ENCODE data around the gene ATOX1.
A peak's percentile ranks its signal among the peaks of the same experiment; 100 is the strongest.

Gene ATOX1

DNA sequence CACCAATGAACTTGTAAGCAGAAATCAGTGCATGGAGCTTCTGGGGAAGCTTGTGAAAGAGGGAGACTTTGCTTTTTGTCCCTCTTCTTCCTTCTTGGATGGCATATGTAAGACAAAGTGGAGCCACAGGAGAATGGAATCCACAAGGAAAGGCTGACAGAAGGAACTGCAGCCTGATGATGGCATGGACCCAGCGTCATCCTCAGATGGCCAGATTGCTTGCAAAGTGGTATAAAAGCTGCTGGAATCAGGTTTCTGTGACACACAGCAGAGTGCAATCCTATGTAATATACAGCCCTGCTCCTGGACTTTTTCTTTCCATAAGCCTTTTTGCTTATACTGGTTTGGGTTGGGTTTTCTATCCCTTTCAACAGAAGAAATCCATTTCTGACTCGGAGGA is 40.3 kb downstream of the ATOX1 start:
- H3K4me3 ChIP-seq (ENCODE audit: extremely low read depth, insufficient read depth, low read length, poor library complexity, severe bottlenecking), result no peak overlapping the region
- H3K9me3 ChIP-seq (ENCODE audit: control insufficient read depth, low read length), result no peaks in the 10 kb centered on the region
- no peaks in the 10 kb centered on the region for H3K36me3 ChIP-seq (ENCODE audit: control insufficient read depth, insufficient read depth, low read length)
- WGBS, 2 experiments (ENCODE audit: insufficient coverage in 2 of 2), result 79 to 100% methylated on average over 1 to 2 of the region's 2 CpGs
- peaks cover 6% of the 10 kb centered on the region for H3K4me1 ChIP-seq (ENCODE audit: control insufficient read depth, insufficient read depth, low read length, poor library complexity, severe bottlenecking)
- no peak overlapping the region for H3K27ac ChIP-seq (ENCODE audit: low read depth, low read length, severe bottlenecking)

- H3K9me3 ChIP-seq (ENCODE audit: control insufficient read depth, low read length), result no peaks in the 10 kb centered on the region
- no peak overlapping the region for H3K27ac ChIP-seq (ENCODE audit: low read depth, low read length, severe bottlenecking)
- peaks cover 6% of the 10 kb centered on the region for H3K4me1 ChIP-seq (ENCODE audit: control insufficient read depth, insufficient read depth, low read length, poor library complexity, severe bottlenecking)
- 45 to 67% methylated on average over 2 to 3 of the region's 3 CpGs for WGBS, 2 experiments (ENCODE audit: insufficient coverage in 2 of 2)
- no peaks in the 10 kb centered on the region for H3K36me3 ChIP-seq (ENCODE audit: control insufficient read depth, insufficient read depth, low read length)
- H3K4me3 ChIP-seq (ENCODE audit: extremely low read depth, insufficient read depth, low read length, poor library complexity, severe bottlenecking), result no peak overlapping the region
Measured at GRCh38 chr5:151717416-151717815, 41.0 kb downstream of the ATOX1 start.

GRCh38 chr5:151709109-151709735 is 49.2 kb downstream of the ATOX1 start:
- no peak overlapping the region for H3K27ac ChIP-seq (ENCODE audit: low read depth, low read length, severe bottlenecking)

GRCh38 chr5:151708126-151708525 is 50.3 kb downstream of the ATOX1 start:
- Histone ChIP-seq H3K36me3 (ENCODE audit: control insufficient read depth, insufficient read depth, low read length) (no peaks in the 10 kb centered on the region), H3K27ac (ENCODE audit: low read depth, low read length, severe bottlenecking) (no peak overlapping the region), H3K4me3 (ENCODE audit: extremely low read depth, insufficient read depth, low read length, poor library complexity, severe bottlenecking) (no peak overlapping the region), H3K4me1 (ENCODE audit: control insufficient read depth, insufficient read depth, low read length, poor library complexity, severe bottlenecking) (peaks cover 5% of the 10 kb centered on the region), H3K9me3 (ENCODE audit: control insufficient read depth, low read length) (no peaks in the 10 kb centered on the region)

More at GRCh38 chr5:151709109-151709735, 49.2 kb downstream of the ATOX1 start:
- no peak overlapping the region for H3K4me3 ChIP-seq (ENCODE audit: extremely low read depth, insufficient read depth, low read length, poor library complexity, severe bottlenecking)
- WGBS, 2 experiments (ENCODE audit: insufficient coverage in 2 of 2), result 81 to 86% methylated on average over 12 of the region's 13 CpGs
- H3K9me3 ChIP-seq (ENCODE audit: control insufficient read depth, low read length), result no peaks in the 10 kb centered on the region
- peaks cover 5% of the 10 kb centered on the region for H3K4me1 ChIP-seq (ENCODE audit: control insufficient read depth, insufficient read depth, low read length, poor library complexity, severe bottlenecking)
- no peaks in the 10 kb centered on the region for H3K36me3 ChIP-seq (ENCODE audit: control insufficient read depth, insufficient read depth, low read length)

DNA sequence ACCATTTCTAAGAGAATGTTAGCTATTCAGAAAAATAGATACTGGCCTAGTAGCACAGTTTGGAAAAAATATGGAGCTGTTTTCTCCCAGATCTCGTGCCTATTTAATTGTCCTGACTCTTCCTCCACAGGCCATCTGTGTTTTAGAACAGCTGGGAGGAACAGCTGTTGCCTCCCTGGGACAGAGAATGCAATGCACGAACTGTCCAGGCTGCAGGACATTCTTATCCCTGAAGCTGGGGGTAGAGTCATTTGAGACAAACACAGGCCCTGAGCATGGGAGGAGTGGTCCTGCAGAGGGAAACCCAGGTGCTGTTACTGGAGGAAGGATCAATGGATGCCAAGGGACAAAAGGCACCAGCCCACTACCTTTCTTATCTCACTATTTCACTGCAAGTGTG is 50.9 kb downstream of the ATOX1 start:
- Histone ChIP-seq H3K9me3 (ENCODE audit: control insufficient read depth, low read length) (no peaks in the 10 kb centered on the region), H3K27ac (ENCODE audit: low read depth, low read length, severe bottlenecking) (no peak overlapping the region)

DNA sequence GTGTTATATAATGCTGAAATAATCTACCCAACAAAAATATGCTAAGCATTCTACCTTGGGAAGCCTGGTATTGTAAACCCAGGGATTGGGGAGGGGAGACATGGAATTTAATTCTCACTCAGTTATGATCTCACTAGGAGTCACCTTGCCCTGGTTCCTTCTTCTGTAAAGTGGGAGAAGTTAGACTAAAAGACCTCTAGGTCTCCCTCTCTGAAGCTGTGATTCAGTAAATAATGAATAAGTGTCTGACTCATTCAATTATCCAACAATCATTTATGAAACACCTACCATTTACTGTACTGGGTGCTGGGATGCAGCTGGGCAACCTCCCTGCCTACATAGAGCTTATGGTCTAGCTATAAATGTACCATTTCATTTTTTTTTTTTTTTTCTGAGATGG is 51.5 kb downstream of the ATOX1 start:
- Histone ChIP-seq H3K9me3 (ENCODE audit: control insufficient read depth, low read length) (no peaks in the 10 kb centered on the region), H3K4me1 (ENCODE audit: control insufficient read depth, insufficient read depth, low read length, poor library complexity, severe bottlenecking) (peaks cover 5% of the 10 kb centered on the region), H3K36me3 (ENCODE audit: control insufficient read depth, insufficient read depth, low read length) (no peaks in the 10 kb centered on the region), H3K27ac (ENCODE audit: low read depth, low read length, severe bottlenecking) (no peak overlapping the region), H3K4me3 (ENCODE audit: extremely low read depth, insufficient read depth, low read length, poor library complexity, severe bottlenecking) (no peak overlapping the region)

More for the DNA sequence above, 50.9 kb downstream of the ATOX1 start:
- H3K4me3 ChIP-seq (ENCODE audit: extremely low read depth, insufficient read depth, low read length, poor library complexity, severe bottlenecking), result no peak overlapping the region
- H3K36me3 ChIP-seq (ENCODE audit: control insufficient read depth, insufficient read depth, low read length), result no peaks in the 10 kb centered on the region
- WGBS, 2 experiments (ENCODE audit: insufficient coverage in 2 of 2), result 82 to 90% methylated on average over 2 of the region's 2 CpGs
- H3K4me1 ChIP-seq (ENCODE audit: control insufficient read depth, insufficient read depth, low read length, poor library complexity, severe bottlenecking), result peaks cover 5% of the 10 kb centered on the region

DNA sequence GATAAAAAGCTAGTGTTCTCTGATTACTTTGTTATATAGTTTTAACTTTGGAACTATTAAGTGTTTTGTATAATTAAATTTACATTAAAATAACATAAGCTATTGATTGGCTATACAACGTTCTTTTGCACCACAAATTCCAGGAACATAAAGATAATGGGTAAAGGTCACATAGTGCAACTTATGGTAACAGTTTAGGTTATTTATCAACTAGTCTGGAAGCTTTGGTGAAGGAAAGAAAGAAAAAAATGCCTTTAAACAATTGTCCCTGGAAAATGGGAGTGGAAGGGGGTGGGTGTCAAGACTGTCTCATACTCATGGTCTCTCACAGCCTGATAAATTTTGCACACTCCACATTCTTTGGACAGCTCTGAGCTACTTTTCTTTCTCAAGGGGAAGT is 54.7 kb downstream of the ATOX1 start:
- peaks cover 20% of the 10 kb centered on the region for H3K4me1 ChIP-seq (ENCODE audit: control insufficient read depth, insufficient read depth, low read length, poor library complexity, severe bottlenecking)
- no peaks in the 10 kb centered on the region for H3K36me3 ChIP-seq (ENCODE audit: control insufficient read depth, insufficient read depth, low read length)
- no peak overlapping the region for H3K4me3 ChIP-seq (ENCODE audit: extremely low read depth, insufficient read depth, low read length, poor library complexity, severe bottlenecking)
- H3K9me3 ChIP-seq (ENCODE audit: control insufficient read depth, low read length), result no peaks in the 10 kb centered on the region
- H3K27ac ChIP-seq (ENCODE audit: low read depth, low read length, severe bottlenecking), result no peak overlapping the region
- WGBS, 2 experiments (ENCODE audit: insufficient coverage in 2 of 2), result no CpG with 5 or more reads among the region's 1 CpG

GRCh38 chr5:151703227-151703626 is 55.2 kb downstream of the ATOX1 start:
- Histone ChIP-seq H3K36me3 (ENCODE audit: control insufficient read depth, insufficient read depth, low read length) (no peaks in the 10 kb centered on the region), H3K4me3 (ENCODE audit: extremely low read depth, insufficient read depth, low read length, poor library complexity, severe bottlenecking) (no peak overlapping the region), H3K9me3 (ENCODE audit: control insufficient read depth, low read length) (no peaks in the 10 kb centered on the region), H3K27ac (ENCODE audit: low read depth, low read length, severe bottlenecking) (no peak overlapping the region), H3K4me1 (ENCODE audit: control insufficient read depth, insufficient read depth, low read length, poor library complexity, severe bottlenecking) (peaks cover 22% of the 10 kb centered on the region)
- no CpG with 5 or more reads among the region's 1 CpG for WGBS, 2 experiments (ENCODE audit: insufficient coverage in 2 of 2)

DNA sequence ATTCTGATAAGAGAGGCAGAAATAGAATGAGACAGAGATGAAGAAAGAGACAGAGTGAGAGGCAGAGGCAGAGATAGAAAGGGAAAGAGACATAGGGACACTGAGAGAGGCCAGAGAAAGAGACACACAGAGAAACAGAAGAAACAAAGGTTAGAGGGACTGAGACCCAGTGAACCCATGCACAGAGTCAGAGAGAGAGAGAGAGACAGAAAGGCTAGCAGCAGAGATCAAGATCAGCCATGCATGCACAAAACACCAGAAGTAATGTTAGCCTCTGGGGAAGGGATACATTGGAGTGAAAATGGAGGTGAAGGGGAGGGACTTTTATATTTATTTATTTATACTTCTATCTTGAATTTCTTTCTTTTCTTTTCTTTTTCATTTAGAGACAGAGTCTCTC is 57.6 kb downstream of the ATOX1 start:
- no peaks in the 10 kb centered on the region for H3K9me3 ChIP-seq (ENCODE audit: control insufficient read depth, low read length)
- no peaks in the 10 kb centered on the region for H3K36me3 ChIP-seq (ENCODE audit: control insufficient read depth, insufficient read depth, low read length)
- H3K27ac ChIP-seq (ENCODE audit: low read depth, low read length, severe bottlenecking), result peak overlapping the region; percentile 100
- H3K4me3 ChIP-seq (ENCODE audit: extremely low read depth, insufficient read depth, low read length, poor library complexity, severe bottlenecking), result no peak overlapping the region
- H3K4me1 ChIP-seq (ENCODE audit: control insufficient read depth, insufficient read depth, low read length, poor library complexity, severe bottlenecking), result peaks cover 40% of the 10 kb centered on the region

DNA sequence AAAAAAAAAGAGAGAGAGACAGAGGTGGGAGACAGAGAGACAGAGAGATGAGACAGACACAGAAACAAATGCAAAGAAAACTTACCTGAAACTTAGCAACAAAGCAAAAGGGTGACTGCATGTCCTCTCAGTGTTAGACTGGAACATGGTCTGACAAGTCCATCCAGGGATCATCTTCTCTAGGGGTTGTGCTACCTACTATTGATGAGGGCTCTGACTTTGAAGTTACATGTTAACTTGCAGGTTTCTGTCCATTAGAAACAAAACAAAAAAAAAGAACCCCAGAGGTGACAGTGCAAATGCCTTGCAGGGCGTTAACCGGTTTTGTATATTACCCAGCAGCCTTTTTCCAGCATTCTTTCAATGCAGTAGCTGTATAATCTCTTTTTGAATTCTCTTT is 58.1 kb downstream of the ATOX1 start:
- no peaks in the 10 kb centered on the region for H3K9me3 ChIP-seq (ENCODE audit: control insufficient read depth, low read length)
- H3K4me1 ChIP-seq (ENCODE audit: control insufficient read depth, insufficient read depth, low read length, poor library complexity, severe bottlenecking), result peaks cover 45% of the 10 kb centered on the region
- H3K4me3 ChIP-seq (ENCODE audit: extremely low read depth, insufficient read depth, low read length, poor library complexity, severe bottlenecking), result no peak overlapping the region
- peak overlapping the region; percentile 100 for H3K27ac ChIP-seq (ENCODE audit: low read depth, low read length, severe bottlenecking)
- WGBS, 2 experiments (ENCODE audit: insufficient coverage in 2 of 2), result 89 to 95% methylated on average over 2 of the region's 2 CpGs
- H3K36me3 ChIP-seq (ENCODE audit: control insufficient read depth, insufficient read depth, low read length), result no peaks in the 10 kb centered on the region

DNA sequence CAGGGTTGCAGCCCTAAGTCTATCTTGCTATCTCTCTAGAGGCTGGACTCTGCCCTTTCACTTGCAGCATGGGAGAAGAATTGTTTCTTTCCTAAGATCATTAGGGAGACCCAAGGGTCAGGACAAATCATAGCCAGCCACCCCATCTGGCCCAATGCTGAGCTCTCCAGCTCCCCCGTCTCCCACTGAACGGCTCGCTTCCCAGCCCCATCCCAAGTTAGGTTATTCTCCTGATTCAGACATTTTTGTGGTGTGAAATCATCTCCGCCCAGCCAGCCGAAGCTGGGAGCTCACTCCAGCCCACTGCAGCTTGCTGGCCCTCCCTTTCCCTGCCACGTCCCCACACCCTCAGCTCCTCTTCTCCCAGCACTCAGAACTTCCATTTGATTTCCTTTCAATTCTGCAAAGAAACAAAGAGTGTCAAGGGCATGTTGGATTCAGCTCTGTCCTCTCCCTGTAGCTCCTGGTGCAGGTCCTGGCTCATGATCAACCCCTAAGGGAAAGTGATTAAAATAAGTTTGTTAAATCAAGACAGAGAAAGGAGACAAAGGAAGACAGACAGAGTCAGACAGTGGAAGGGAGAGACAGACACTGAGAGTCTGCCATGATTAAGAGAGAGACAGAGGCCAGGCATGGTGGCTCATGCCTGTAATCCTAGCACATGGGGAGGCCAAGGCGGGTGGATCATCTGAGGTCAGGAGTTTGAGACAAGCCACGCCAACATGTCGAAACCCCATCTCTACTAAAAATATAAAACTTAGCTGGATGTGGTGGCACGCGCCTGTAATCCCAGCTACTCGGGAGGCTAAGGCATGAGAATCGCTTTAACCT is 59.1 kb downstream of the ATOX1 start:
- Histone ChIP-seq H3K36me3 (ENCODE audit: control insufficient read depth, insufficient read depth, low read length) (no peaks in the 10 kb centered on the region), H3K9me3 (ENCODE audit: control insufficient read depth, low read length) (no peaks in the 10 kb centered on the region), H3K4me3 (ENCODE audit: extremely low read depth, insufficient read depth, low read length, poor library complexity, severe bottlenecking) (no peak overlapping the region), H3K27ac (ENCODE audit: low read depth, low read length, severe bottlenecking) (peak overlapping the region; percentile 100), H3K4me1 (ENCODE audit: control insufficient read depth, insufficient read depth, low read length, poor library complexity, severe bottlenecking) (peaks cover 50% of the 10 kb centered on the region)
- WGBS, 2 experiments (ENCODE audit: insufficient coverage in 2 of 2), result 44 to 48% methylated on average over 7 to 10 of the region's 13 CpGs
